Heart left ventricle (tissue), 13 donors: Measurements from ENCODE around the gene GCFC2.

ENCODE experiments used
- CTCF ChIP-seq, 12 donors: fragments of 200-600 bp; sonication (generic) in 4 of 12; IDR thresholded peaks; one replicate each; pipeline versions ENCODE4 v1.5.0 to v1.8.0; 2018 to 2022; ENCODE audit warnings: antibody characterized with exemption in 12 of 12, mild to moderate bottlenecking in 5 of 12
- POLR2A ChIP-seq, 2 donors: fragments of 450-650 bp; IDR thresholded peaks; one replicate each; pipeline ENCODE4 v1.6.1; 2017; ENCODE audit warnings: antibody characterized with exemption in 2 of 2, mild to moderate bottlenecking in 2 of 2, moderate library complexity in 2 of 2
- donor health status: ischemic (EF 13 %, LVEDD 7.1; RV severe dilation, severe dysfunction).
- donor health status: DM: no; HTN: yes; CAD: no.
- donor health status: DM: no; HTN: no; CAD: no.
- donor health status: ischemic (EF 25% LVEDD 6.9; RV normal size, moderate dysfunction).
- donor health status: ischemic (EF 25% LVEDD 5.7; RV mildly dilated, moderate dysfunction).
- donor health status: ischemic (EF 35%, LVEDD 5.7; RV mildly dilated, moderate dysfunction).
- donor health status: nonischemic (EF 11% LVEDD 7.7; RV severe dilation, severe dysfunction).
- donor health status: DM: yes; HTN: yes; CAD: no.
- donor health status: PGD.
- donor health status: ischemic (EF 29% LVEDD 5.4; RV normal size, mild dysfunction).
- donor health status: nonischemic (EF 23%, LVEDD 6.1; RV moderate dilation, normal function).

DNA sequence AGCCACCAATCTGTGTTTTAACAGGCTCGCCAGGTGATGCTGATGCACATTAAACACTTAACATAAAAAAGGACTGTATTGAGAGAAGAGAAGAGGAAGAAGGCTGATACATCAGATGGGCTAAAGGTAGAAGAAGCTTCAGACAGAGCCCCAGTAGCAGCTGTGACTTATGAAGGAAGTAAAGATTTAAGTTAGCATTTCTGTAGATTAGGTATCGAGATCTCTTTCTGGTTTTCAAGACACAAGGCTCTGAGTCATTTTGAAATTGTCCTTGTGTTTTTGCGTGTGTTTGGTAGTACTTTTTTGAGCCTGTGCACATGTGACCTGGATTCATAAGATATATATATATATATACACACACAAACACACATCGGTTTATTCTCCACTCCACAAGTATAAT is 40.6 kb upstream of the GCFC2 start:
- TF ChIP-seq CTCF (IDR thresholded peaks at IDR 0.05) (no peak), POLR2A (IDR thresholded peaks at IDR 0.05) (no peak)
